ENCODE results near the gene SYNJ2.

Gene SYNJ2

GRCh38 chr6:157978021-157978783, 3.5 kb upstream of the SYNJ2 start:
- no peak for DNase-seq (ENCODE audit: low read depth)

- no peak for DNase-seq (ENCODE audit: low read depth)
Observed at GRCh38 chr6:157980288-157981131, 1.2 kb upstream of the SYNJ2 start.

GRCh38 chr6:157981132-157981394, 600 bp upstream of the SYNJ2 start:
- no peak for DNase-seq (ENCODE audit: low read depth)

- DNase-seq (ENCODE audit: low read depth) = no peak
Observed at GRCh38 chr6:157982102-157982562, 469 bp downstream of the SYNJ2 start.

- no peak for DNase-seq (ENCODE audit: low read depth)
Observed at GRCh38 chr6:157982563-157983405, 1.1 kb downstream of the SYNJ2 start.

GRCh38 chr6:157983406-157984119, 1.9 kb downstream of the SYNJ2 start:
- no peak for DNase-seq (ENCODE audit: low read depth)

GRCh38 chr6:157984128-157984527, 2.5 kb downstream of the SYNJ2 start:
- DNase-seq (ENCODE audit: low read depth) = no peak

GRCh38 chr6:157984686-157985225, 3.1 kb downstream of the SYNJ2 start:
- no peak for DNase-seq (ENCODE audit: low read depth)

GRCh38 chr6:157985378-157986155, 3.9 kb downstream of the SYNJ2 start:
- no peak for DNase-seq (ENCODE audit: low read depth)

- no peak for DNase-seq (ENCODE audit: low read depth)
Observed at GRCh38 chr6:157987788-157988699, 6.4 kb downstream of the SYNJ2 start.

- no peak for DNase-seq (ENCODE audit: low read depth)
Observed at GRCh38 chr6:157988700-157989063, 7.0 kb downstream of the SYNJ2 start.

GRCh38 chr6:157989541-157990289, 8.1 kb downstream of the SYNJ2 start:
- no peak for DNase-seq (ENCODE audit: low read depth)

- no peak for DNase-seq (ENCODE audit: low read depth)
Observed at GRCh38 chr6:157990321-157991066, 8.8 kb downstream of the SYNJ2 start.

GRCh38 chr6:157991067-157991432, 9.4 kb downstream of the SYNJ2 start:
- DNase-seq (ENCODE audit: low read depth) = no peak

- DNase-seq (ENCODE audit: low read depth) = no peak
Observed at GRCh38 chr6:157993076-157993475, 11.4 kb downstream of the SYNJ2 start.

- DNase-seq (ENCODE audit: low read depth) = no peak
Observed at GRCh38 chr6:157994125-157994795, 12.6 kb downstream of the SYNJ2 start.

GRCh38 chr6:157995458-157995857, 13.8 kb downstream of the SYNJ2 start:
- DNase-seq (ENCODE audit: low read depth) = no peak

- DNase-seq (ENCODE audit: low read depth) = no peak
Observed at GRCh38 chr6:157996201-157996712, 14.6 kb downstream of the SYNJ2 start.

Data from stimulated activated CD8-positive, alpha-beta memory T cell treated with anti-CD3 and anti-CD28 coated beads, Interleukin-7, amount 100 ng/mL, for 24 hours (primary cell).